ENCODE results near the gene ITGB5.

GRCh38 chr3:124771083-124771445 is 116.1 kb downstream of the ITGB5 start:
- TF ChIP-seq CTCF (conservative IDR thresholded peaks at IDR 0.05 in 1 of 2, IDR thresholded peaks at IDR 0.05 in 1 of 2; ENCODE audit: low read depth in 1 of 2, low read length in 2 of 2) (no peak), EZH2 (IDR thresholded peaks at IDR 0.05; ENCODE audit: low read length, missing control alignments) (no peak)

Data from fibroblast of lung (primary cell).